ENCODE results near the gene FAM98A. TPM values are rescaled to one million over a fixed set of nuclear protein-coding genes. Genes with fewer than 3 reads are reported as not detected.

FAM98A gene
- total RNA-seq, 1 experiment from 2014 or later: 70.9 TPM

- no peak overlapping the region for H2AFZ ChIP-seq (ENCODE audit: low read length)
- no peak overlapping the region for H4K5ac ChIP-seq (ENCODE audit: insufficient read length, low read depth, low read length)
- H3K27ac Mint-ChIP-seq: peak overlapping the region in 2 of 3 experiments; percentile 93 to 99; a peak in 4 of 7 replicates
- no peaks in the 10 kb centered on the region; the same call in 1 of the 2 replicates for H3K79me2 ChIP-seq (ENCODE audit: insufficient read depth, low read length)
- H3K4me3 Mint-ChIP-seq: no peak overlapping the region
- no peak overlapping the region for H2BK120ac ChIP-seq (ENCODE audit: low read depth, low read length, poor library complexity, severe bottlenecking)
- DNase-seq: no peak
- WGBS (ENCODE audit: extremely low coverage, insufficient read length, low lambda C conversion rate): no CpG with 5 or more reads among the region's 7 CpGs
- peaks cover 22% of the 10 kb centered on the region for H3K9me3 ChIP-seq (ENCODE audit: control insufficient read depth, low read depth, low read length)
- H3K4me1 ChIP-seq (ENCODE audit: insufficient read depth, low read length): peaks cover 8% of the 10 kb centered on the region; the same call in 1 of the 2 replicates
- H2BK5ac ChIP-seq (ENCODE audit: insufficient read length, low read length): no peak overlapping the region
- no peaks in the 10 kb centered on the region for H3K27me3 ChIP-seq (ENCODE audit: insufficient read depth, low read length)
- H2BK15ac ChIP-seq (ENCODE audit: low read depth, low read length): no peak overlapping the region
- peaks cover 60 to 64% of the 10 kb centered on the region in 2 experiments for H3K4me1 Mint-ChIP-seq
- no peak overlapping the region for H3K56ac ChIP-seq (ENCODE audit: insufficient read length, low read depth, low read length)
- H3K23me2 ChIP-seq (ENCODE audit: insufficient read length, low read depth, low read length, poor library complexity, severe bottlenecking): no peaks in the 10 kb centered on the region
- no peak overlapping the region for H2AK5ac ChIP-seq (ENCODE audit: insufficient read length, low read length)
- peaks cover 29 to 47% (median 35%) of the 10 kb centered on the region in 3 experiments for H3K36me3 Mint-ChIP-seq (ENCODE audit: insufficient read depth in 1 of 3, low read depth in 3 of 3)
- H3K9ac ChIP-seq (ENCODE audit: extremely low read depth, insufficient read length, low read length): no peak overlapping the region
- H3K23ac ChIP-seq (ENCODE audit: insufficient read length, low read depth, low read length): no peak overlapping the region
- H4K8ac ChIP-seq (replicated peaks; ENCODE audit: insufficient read length, low read depth, low read length): no peak overlapping the region
- no peak overlapping the region for H3K18ac ChIP-seq (ENCODE audit: insufficient read length, low read depth, low read length)
- no peaks in the 10 kb centered on the region for H3K79me1 ChIP-seq (ENCODE audit: insufficient read depth, low read depth, low read length, poor library complexity, severe bottlenecking)
- peaks cover 25 to 31% of the 10 kb centered on the region in 2 experiments for H3K9me3 Mint-ChIP-seq
- no peak overlapping the region for H2BK20ac ChIP-seq (ENCODE audit: low read depth, low read length, poor library complexity, severe bottlenecking)
- H4K20me1 ChIP-seq (ENCODE audit: control insufficient read depth, insufficient read depth, insufficient read length): no peaks in the 10 kb centered on the region
- no peak overlapping the region for H3K4ac ChIP-seq (ENCODE audit: low read depth, low read length)
- no peaks in the 10 kb centered on the region for H3K27me3 Mint-ChIP-seq (ENCODE audit: low read depth)
- H3K27ac ChIP-seq (ENCODE audit: insufficient read length, low read depth, low read length): peak overlapping the region; percentile 74
- no peak overlapping the region for H2BK12ac ChIP-seq (ENCODE audit: insufficient read length, low read depth, low read length)
- no peak overlapping the region for H3T11ph ChIP-seq (ENCODE audit: low read length)
- no peak overlapping the region for H3K14ac ChIP-seq (ENCODE audit: insufficient read depth, low read length)
- peak overlapping the region; percentile 44 for H3K4me2 ChIP-seq (ENCODE audit: insufficient read depth, insufficient read length, low read length)
- TF ChIP-seq CTCF (conservative IDR thresholded peaks at IDR 0.05): no peak
- no peak overlapping the region for H4K91ac ChIP-seq (ENCODE audit: insufficient read length, low read depth, low read length)
These were observed 7.5 kb upstream of the FAM98A start for GRCh38 chr2:33606622-33607021.
